ENCODE measurements around the gene THOC1. TPM values are rescaled to one million over a fixed set of nuclear protein-coding genes. Genes with fewer than 3 reads are reported as not detected.

Gene THOC1
- total and polyA plus RNA-seq, 2 of the 4 experiments (the other 2 are of a cell fraction) = 13.3 to 15.8 TPM

DNA sequence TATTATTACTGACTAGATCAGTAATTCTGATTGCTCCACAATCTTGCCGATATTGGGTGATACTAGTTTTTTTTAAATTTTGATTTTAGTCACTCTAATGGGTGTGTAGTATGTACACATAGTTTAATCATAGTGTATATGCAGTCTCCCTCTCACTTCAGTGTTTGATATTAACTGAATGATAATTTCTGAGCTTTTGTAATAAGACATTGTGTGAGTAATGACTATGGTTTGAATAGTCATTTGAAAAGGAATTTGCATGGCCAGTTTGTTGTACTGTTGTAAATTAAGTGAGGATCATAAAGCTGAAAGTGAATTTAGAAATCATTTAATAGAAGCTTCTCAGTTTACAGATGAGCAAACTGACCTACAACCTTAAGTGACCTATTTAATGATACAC, 76.1 kb downstream of the THOC1 start:
- H2BK120ac ChIP-seq (ENCODE audit: low read depth, low read length) = no peak overlapping the region
- no peak for TF ChIP-seq RCOR1 (IDR thresholded peaks at IDR 0.05; ENCODE audit: insufficient replicate concordance, low read length)
- TF ChIP-seq, protein P1, sequence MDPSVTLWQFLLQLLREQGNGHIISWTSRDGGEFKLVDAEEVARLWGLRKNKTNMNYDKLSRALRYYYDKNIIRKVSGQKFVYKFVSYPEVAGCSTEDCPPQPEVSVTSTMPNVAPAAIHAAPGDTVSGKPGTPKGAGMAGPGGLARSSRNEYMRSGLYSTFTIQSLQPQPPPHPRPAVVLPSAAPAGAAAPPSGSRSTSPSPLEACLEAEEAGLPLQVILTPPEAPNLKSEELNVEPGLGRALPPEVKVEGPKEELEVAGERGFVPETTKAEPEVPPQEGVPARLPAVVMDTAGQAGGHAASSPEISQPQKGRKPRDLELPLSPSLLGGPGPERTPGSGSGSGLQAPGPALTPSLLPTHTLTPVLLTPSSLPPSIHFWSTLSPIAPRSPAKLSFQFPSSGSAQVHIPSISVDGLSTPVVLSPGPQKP (IDR thresholded peaks at IDR 0.05; ENCODE audit: borderline replicate concordance, low read depth, low read length) = no peak
- no peak for TF ChIP-seq BHLHE40 (IDR thresholded peaks at IDR 0.05; ENCODE audit: low read depth, low read length)
- TF ChIP-seq, protein P2, sequence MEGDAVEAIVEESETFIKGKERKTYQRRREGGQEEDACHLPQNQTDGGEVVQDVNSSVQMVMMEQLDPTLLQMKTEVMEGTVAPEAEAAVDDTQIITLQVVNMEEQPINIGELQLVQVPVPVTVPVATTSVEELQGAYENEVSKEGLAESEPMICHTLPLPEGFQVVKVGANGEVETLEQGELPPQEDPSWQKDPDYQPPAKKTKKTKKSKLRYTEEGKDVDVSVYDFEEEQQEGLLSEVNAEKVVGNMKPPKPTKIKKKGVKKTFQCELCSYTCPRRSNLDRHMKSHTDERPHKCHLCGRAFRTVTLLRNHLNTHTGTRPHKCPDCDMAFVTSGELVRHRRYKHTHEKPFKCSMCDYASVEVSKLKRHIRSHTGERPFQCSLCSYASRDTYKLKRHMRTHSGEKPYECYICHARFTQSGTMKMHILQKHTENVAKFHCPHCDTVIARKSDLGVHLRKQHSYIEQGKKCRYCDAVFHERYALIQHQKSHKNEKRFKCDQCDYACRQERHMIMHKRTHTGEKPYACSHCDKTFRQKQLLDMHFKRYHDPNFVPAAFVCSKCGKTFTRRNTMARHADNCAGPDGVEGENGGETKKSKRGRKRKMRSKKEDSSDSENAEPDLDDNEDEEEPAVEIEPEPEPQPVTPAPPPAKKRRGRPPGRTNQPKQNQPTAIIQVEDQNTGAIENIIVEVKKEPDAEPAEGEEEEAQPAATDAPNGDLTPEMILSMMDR (conservative IDR thresholded peaks at IDR 0.05; ENCODE audit: low read depth, low read length) = no peak
- TF ChIP-seq FOS (IDR thresholded peaks at IDR 0.05; ENCODE audit: low read depth, low read length) = no peak
- no peak for TF ChIP-seq RAD21 (IDR thresholded peaks at IDR 0.05; ENCODE audit: low read length)
- TF ChIP-seq MXI1 (IDR thresholded peaks at IDR 0.05; ENCODE audit: borderline replicate concordance, low read depth, low read length) = no peak
- no peak for TF ChIP-seq MAZ (IDR thresholded peaks at IDR 0.05; ENCODE audit: borderline replicate concordance, low read depth, low read length)
- TF ChIP-seq MAFK (IDR thresholded peaks at IDR 0.05; ENCODE audit: low read depth, low read length) = no peak
- TF ChIP-seq, protein P3, sequence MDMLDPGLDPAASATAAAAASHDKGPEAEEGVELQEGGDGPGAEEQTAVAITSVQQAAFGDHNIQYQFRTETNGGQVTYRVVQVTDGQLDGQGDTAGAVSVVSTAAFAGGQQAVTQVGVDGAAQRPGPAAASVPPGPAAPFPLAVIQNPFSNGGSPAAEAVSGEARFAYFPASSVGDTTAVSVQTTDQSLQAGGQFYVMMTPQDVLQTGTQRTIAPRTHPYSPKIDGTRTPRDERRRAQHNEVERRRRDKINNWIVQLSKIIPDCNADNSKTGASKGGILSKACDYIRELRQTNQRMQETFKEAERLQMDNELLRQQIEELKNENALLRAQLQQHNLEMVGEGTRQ (IDR thresholded peaks at IDR 0.05; ENCODE audit: low read depth, low read length) = no peak
- no peak for TF ChIP-seq RFX5 (IDR thresholded peaks at IDR 0.05; ENCODE audit: low read depth, low read length)
- no peak for TF ChIP-seq NFE2L2 (IDR thresholded peaks at IDR 0.05; ENCODE audit: low read depth, low read length)
- no peak for TF ChIP-seq CHD1 (IDR thresholded peaks at IDR 0.05; ENCODE audit: low read depth, low read length)
- TF ChIP-seq POLR2A (IDR thresholded peaks at IDR 0.05; ENCODE audit: low read depth, low read length) = no peak
- no peak for TF ChIP-seq SMC3 (IDR thresholded peaks at IDR 0.05; ENCODE audit: low read depth, low read length)
- TF ChIP-seq CEBPB (IDR thresholded peaks at IDR 0.05; ENCODE audit: low read depth, low read length) = no peak
- H4K8ac ChIP-seq (ENCODE audit: low read depth in 2 of 2, low read length in 2 of 2) = no peak overlapping the region
- H3K4me1 ChIP-seq (ENCODE audit: control insufficient read depth, insufficient read depth, low read length) = no peaks in the 10 kb centered on the region
- H2BK20ac ChIP-seq (ENCODE audit: low read depth, low read length) = no peak overlapping the region
- H3K27me3 ChIP-seq (ENCODE audit: control insufficient read depth, insufficient read depth, low read length) = no peaks in the 10 kb centered on the region
- CTCF ChIA-PET = no interaction called here
- peaks cover 15 to 25% of the 10 kb centered on the region in 2 experiments for H3K79me1 ChIP-seq (ENCODE audit: low read depth in 1 of 2, low read length in 2 of 2)
- dilution Hi-C loops (cut with HindIII; ENCODE audit: low sequenced_read_pairs, unreplicated experiment) = no loop called here
- BruUV-seq (replicated peaks) = no TSS peak
- no peak overlapping the region for H3K27ac ChIP-seq (ENCODE audit: insufficient read depth, low read length)
- H3K14ac ChIP-seq (replicated peaks; ENCODE audit: low read depth, low read length) = no peak overlapping the region
- H3K9me1 ChIP-seq (ENCODE audit: insufficient read depth, low read length) = no peaks in the 10 kb centered on the region
- no peak overlapping the region for H2AK9ac ChIP-seq (replicated peaks; ENCODE audit: low read depth, low read length, poor library complexity)
- no peak overlapping the region for H3K4me2 ChIP-seq (ENCODE audit: low read depth, low read length)
- peaks cover under 1% of the 10 kb centered on the region for H3K36me3 ChIP-seq (ENCODE audit: control insufficient read depth, insufficient read depth, low read length)
- POLR2A ChIA-PET (ENCODE audit: unreplicated experiment) = no interaction called here
- H3K4me3 ChIP-seq (ENCODE audit: insufficient read depth, low read depth, low read length) = no peak overlapping the region
- in situ Hi-C loops (cut with MboI; ENCODE audit: low sequenced_read_pairs) = no loop called here
- no peak for DNase-seq
- H2AFZ ChIP-seq (replicated peaks; ENCODE audit: low read length, poor library complexity) = no peak overlapping the region
- no peaks in the 10 kb centered on the region for H4K20me1 ChIP-seq (ENCODE audit: insufficient read depth, low read length)
- ATAC-seq (ENCODE audit: low read depth) = peak; percentile 46
- no peak overlapping the region for H3K18ac ChIP-seq (ENCODE audit: low read depth, low read length)
- intact Hi-C loops (cut with micrococcal nuclease) = loop anchor here (5.0 kb wide), 1 partner anchor 51 kb away; no protein-coding TSS in a partner anchor
- H4K5ac ChIP-seq (ENCODE audit: low read depth, low read length) = no peak overlapping the region
- H3K23ac ChIP-seq (ENCODE audit: low read depth, low read length) = no peak overlapping the region
- no peak overlapping the region for H2AK5ac ChIP-seq (ENCODE audit: low read depth, low read length)
- H2BK15ac ChIP-seq (ENCODE audit: low read depth, low read length) = no peak overlapping the region
- no peak overlapping the region for H3K9ac ChIP-seq (ENCODE audit: low read depth, low read length)
- H2BK5ac ChIP-seq (ENCODE audit: low read depth, low read length, poor library complexity, severe bottlenecking) = no peak overlapping the region
- no CpG with 5 or more reads among the region's 1 CpG for WGBS, 2 experiments (ENCODE audit: extremely low coverage in 2 of 2, insufficient read length in 1 of 2)
- no peak overlapping the region for H3K56ac ChIP-seq (ENCODE audit: extremely low read depth, insufficient read depth, low read length)
- H3K4ac ChIP-seq (ENCODE audit: low read depth, low read length) = no peak overlapping the region
- no peak overlapping the region for H4K91ac ChIP-seq (ENCODE audit: insufficient read depth, low read depth, low read length)
- H3K9me3 ChIP-seq (ENCODE audit: control insufficient read depth, insufficient read depth, low read length) = no peaks in the 10 kb centered on the region
